ENCODE results near the gene TTC19.

The TTC19 gene

DNA sequence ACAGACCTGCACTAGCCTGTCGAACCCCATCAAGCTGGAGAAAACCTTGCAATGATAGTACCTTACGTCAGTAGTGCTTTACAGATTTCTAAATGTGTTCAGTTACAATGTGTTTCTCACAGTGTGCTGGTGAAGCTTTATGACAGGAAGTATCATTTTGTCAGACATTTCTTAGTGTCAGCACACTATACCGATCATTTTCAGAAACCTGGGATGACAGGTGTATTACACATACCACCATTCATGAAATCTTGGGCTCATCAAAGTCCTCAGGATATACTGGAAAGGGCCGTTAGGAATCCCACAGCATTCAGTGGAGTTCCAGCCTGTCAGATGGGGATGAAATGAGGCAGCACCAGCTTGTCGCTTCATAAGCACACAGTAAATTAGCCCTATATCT is 27.3 kb downstream of the TTC19 start:
- DNase-seq (ENCODE audit: low read depth), result no peak
- H3K4me3 ChIP-seq (ENCODE audit: low read depth, low read length), result no peak overlapping the region
- TF ChIP-seq, protein P1, sequence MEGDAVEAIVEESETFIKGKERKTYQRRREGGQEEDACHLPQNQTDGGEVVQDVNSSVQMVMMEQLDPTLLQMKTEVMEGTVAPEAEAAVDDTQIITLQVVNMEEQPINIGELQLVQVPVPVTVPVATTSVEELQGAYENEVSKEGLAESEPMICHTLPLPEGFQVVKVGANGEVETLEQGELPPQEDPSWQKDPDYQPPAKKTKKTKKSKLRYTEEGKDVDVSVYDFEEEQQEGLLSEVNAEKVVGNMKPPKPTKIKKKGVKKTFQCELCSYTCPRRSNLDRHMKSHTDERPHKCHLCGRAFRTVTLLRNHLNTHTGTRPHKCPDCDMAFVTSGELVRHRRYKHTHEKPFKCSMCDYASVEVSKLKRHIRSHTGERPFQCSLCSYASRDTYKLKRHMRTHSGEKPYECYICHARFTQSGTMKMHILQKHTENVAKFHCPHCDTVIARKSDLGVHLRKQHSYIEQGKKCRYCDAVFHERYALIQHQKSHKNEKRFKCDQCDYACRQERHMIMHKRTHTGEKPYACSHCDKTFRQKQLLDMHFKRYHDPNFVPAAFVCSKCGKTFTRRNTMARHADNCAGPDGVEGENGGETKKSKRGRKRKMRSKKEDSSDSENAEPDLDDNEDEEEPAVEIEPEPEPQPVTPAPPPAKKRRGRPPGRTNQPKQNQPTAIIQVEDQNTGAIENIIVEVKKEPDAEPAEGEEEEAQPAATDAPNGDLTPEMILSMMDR (IDR thresholded peaks at IDR 0.05; ENCODE audit: insufficient read depth, low read depth, low read length, missing control alignments), result no peak

DNA sequence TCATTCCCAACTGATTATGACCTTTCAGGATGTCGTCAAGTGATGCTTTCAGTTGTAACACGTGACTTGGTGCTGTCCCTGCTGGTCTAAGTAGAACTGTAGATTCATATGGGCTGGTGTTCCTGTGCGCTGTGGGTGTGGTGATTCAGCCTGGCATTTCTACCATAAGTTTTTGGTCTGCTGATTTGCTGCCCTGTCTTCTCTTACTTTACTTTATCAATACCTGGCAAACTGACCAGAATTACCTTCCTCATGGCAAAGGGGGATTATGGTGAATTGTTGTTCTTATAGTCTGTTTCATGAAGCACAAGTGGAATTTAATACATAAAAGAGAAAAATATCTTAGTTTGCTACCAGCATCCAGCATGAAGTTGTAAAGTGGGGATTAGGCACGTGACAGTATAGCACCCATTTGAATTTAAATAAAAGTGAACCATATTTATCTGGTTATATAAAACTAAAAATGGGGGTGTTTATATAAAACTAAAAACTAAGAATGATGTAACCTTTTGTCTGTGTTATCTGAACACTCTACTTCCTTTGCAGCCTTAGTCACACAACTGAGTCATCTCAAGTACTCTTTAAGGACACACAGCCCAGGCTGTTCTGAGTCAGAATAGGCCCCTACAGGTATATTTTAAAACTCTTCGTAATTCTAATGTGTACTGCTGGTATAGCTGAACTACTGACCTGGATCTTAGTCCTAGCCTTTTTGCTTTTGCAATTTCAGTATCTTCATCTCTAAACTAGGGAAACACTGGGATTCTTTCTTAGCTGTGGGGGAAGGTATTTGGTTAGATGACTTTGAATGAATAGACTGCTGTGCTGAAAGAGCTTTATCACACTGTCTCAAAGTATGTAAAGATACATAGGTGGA is 28.3 kb downstream of the TTC19 start:
- H3K4me3 ChIP-seq (ENCODE audit: low read depth, low read length), result no peak overlapping the region
- TF ChIP-seq, protein P1 (IDR thresholded peaks at IDR 0.05; ENCODE audit: insufficient read depth, low read depth, low read length, missing control alignments), result no peak
- DNase-seq (ENCODE audit: low read depth), result peak; percentile 64

GRCh38 chr17:16033729-16034349 is 34.2 kb downstream of the TTC19 start:
- DNase-seq (ENCODE audit: low read depth), result peak; percentile 10
- no peak overlapping the region for H3K4me3 ChIP-seq (ENCODE audit: low read depth, low read length)
- TF ChIP-seq, protein P1 (IDR thresholded peaks at IDR 0.05; ENCODE audit: insufficient read depth, low read depth, low read length, missing control alignments), result no peak

DNA sequence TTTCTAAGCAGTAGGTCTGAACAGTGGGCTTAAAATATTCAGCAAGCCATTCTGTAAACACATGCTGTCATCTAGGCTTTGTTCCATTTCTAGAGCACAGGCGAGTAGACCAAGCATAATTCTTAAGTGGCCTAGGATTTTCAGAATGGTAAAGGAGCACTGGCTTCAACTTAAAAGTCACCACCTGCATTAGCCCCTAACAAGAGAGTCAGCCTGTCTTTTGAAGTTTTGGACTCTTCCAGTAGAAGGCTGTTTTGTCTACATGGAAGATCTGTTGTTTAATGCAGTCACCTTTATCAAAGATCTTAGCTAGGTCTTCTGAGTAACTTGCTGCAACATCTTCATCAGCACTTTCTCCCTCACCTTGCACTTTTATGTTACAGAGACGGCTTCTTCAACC is 36.6 kb downstream of the TTC19 start:
- no peak for DNase-seq (ENCODE audit: low read depth)
- TF ChIP-seq, protein P1 (IDR thresholded peaks at IDR 0.05; ENCODE audit: insufficient read depth, low read depth, low read length, missing control alignments), result no peak
- H3K4me3 ChIP-seq (ENCODE audit: low read depth, low read length), result no peak overlapping the region

- DNase-seq (ENCODE audit: low read depth), result no peak
Measured at GRCh38 chr17:16037636-16038035, 38.0 kb downstream of the TTC19 start.

GRCh38 chr17:16040710-16041251 is 41.2 kb downstream of the TTC19 start:
- TF ChIP-seq, protein P1 (IDR thresholded peaks at IDR 0.05; ENCODE audit: insufficient read depth, low read depth, low read length, missing control alignments), result no peak
- no peak for DNase-seq (ENCODE audit: low read depth)
- H3K4me3 ChIP-seq (ENCODE audit: low read depth, low read length), result no peak overlapping the region

More at GRCh38 chr17:16037636-16038035, 38.0 kb downstream of the TTC19 start:
- TF ChIP-seq, protein P1 (IDR thresholded peaks at IDR 0.05; ENCODE audit: insufficient read depth, low read depth, low read length, missing control alignments), result no peak
- no peak overlapping the region for H3K4me3 ChIP-seq (ENCODE audit: low read depth, low read length)

All from GM12865 (cell line).